ENCODE data around the gene LARP1B. TPM values are rescaled to one million over a fixed set of nuclear protein-coding genes. Genes with fewer than 3 reads are reported as not detected.
A peak's percentile ranks its signal among the peaks of the same experiment; 100 is the strongest.

Gene LARP1B
- total and polyA plus RNA-seq, 2 of the 8 experiments (the other 6 are each of a cell fraction or from before 2014, with no cell fraction given): 10.6 to 47.0 TPM

- TF ChIP-seq E2F6 (IDR thresholded peaks at IDR 0.05): 0 out of 2 replicates have a peak, but pooled peaks have one; percentile 7
- TF ChIP-seq SIN3A (conservative IDR thresholded peaks at IDR 0.05 in 1 of 2, IDR thresholded peaks at IDR 0.05 in 1 of 2; ENCODE audit: low read depth in 1 of 2, low read length in 2 of 2): peak in 1 of 2 experiments; percentile 57; a peak in 2 of 4 replicates
- TF ChIP-seq CHD7 (IDR thresholded peaks at IDR 0.05; ENCODE audit: insufficient replicate concordance, low read length): no peak
- TF ChIP-seq YY1 (IDR thresholded peaks at IDR 0.05; ENCODE audit: low read depth, low read length): peak; percentile 9; the same call in 1 of the 2 replicates
- TF ChIP-seq POU5F1 (IDR thresholded peaks at IDR 0.05; ENCODE audit: low read depth, low read length): no peak
- TF ChIP-seq RXRA (IDR thresholded peaks at IDR 0.05; ENCODE audit: insufficient read depth, low read depth, low read length): no peak
- TF ChIP-seq RBBP5 (IDR thresholded peaks at IDR 0.05; ENCODE audit: borderline replicate concordance, low read depth, low read length): 0 out of 2 replicates have a peak, but pooled peaks have one; percentile 46
These were observed 739 bp downstream of the LARP1B start (continued) for GRCh38 chr4:128061566-128062536.

Measured in H1 (cell line).